Frontal cortex (tissue), 4 donors: ENCODE results near the gene ST3GAL4. TPM values are rescaled to one million over a fixed set of nuclear protein-coding genes. Genes with fewer than 3 reads are reported as not detected.

Experiments used
- DNase-seq, 2 donors: peaks; one replicate each; pipeline ENCODE4 v3.0.0; 2012; ENCODE audit warnings: low spot score in 2 of 2
- FAIRE-seq: peaks from 2 replicates; lab custom pipeline; 2012; peaks lifted over from hg19 to GRCh38; lab: Jason Lieb, UNC
- total RNA-seq: library from RNA; depleted of rRNA; stranded (reverse); fragments of >200 nt; gene quantifications from one replicate; pipeline ENCODE4 v1.2.3, GENCODE V29; 2014
- donor health status: control.
- donor health status: control.
- donor health status: control.

The ST3GAL4 gene
- total RNA-seq, 1 donor from 2014 or later, result 15.9 TPM

- no peak for FAIRE-seq
- DNase-seq, result peak; percentile 88 to 91
These were observed 61.1 kb downstream of the ST3GAL4 start for GRCh38 chr11:126416542-126417090.

- DNase-seq (no peak), FAIRE-seq (no peak)
These were observed 61.8 kb downstream of the ST3GAL4 start for GRCh38 chr11:126417091-126417862.

GRCh38 chr11:126418887-126419286 lies 63.4 kb downstream of the ST3GAL4 start:
- no peak for DNase-seq
- no peak for FAIRE-seq

- DNase-seq (no peak), FAIRE-seq (no peak)
These were observed 64.6 kb downstream of the ST3GAL4 start for GRCh38 chr11:126419801-126420697.

GRCh38 chr11:126420698-126421256 lies 65.3 kb downstream of the ST3GAL4 start:
- FAIRE-seq, result no peak

GRCh38 chr11:126421271-126421671 lies 65.8 kb downstream of the ST3GAL4 start:
- FAIRE-seq (no peak), DNase-seq (no peak)

More at GRCh38 chr11:126420698-126421256, 65.3 kb downstream of the ST3GAL4 start:
- DNase-seq, result no peak

GRCh38 chr11:126422446-126422845 lies 67.0 kb downstream of the ST3GAL4 start:
- no peak for FAIRE-seq
- no peak for DNase-seq

- no peak for DNase-seq
- no peak for FAIRE-seq
These were observed 67.7 kb downstream of the ST3GAL4 start for GRCh38 chr11:126423154-126423553.

- FAIRE-seq (no peak), DNase-seq (no peak)
These were observed 68.3 kb downstream of the ST3GAL4 start for GRCh38 chr11:126423743-126424142.

- no peak for FAIRE-seq
These were observed 69.1 kb downstream of the ST3GAL4 start for GRCh38 chr11:126424471-126425039.

GRCh38 chr11:126426106-126426505 lies 70.6 kb downstream of the ST3GAL4 start:
- no peak for DNase-seq
- FAIRE-seq, result no peak

More at GRCh38 chr11:126424471-126425039, 69.1 kb downstream of the ST3GAL4 start:
- no peak for DNase-seq

- FAIRE-seq (no peak), DNase-seq (no peak)
These were observed 71.6 kb downstream of the ST3GAL4 start for GRCh38 chr11:126426820-126427749.

- DNase-seq (no peak), FAIRE-seq (no peak)
These were observed 75.3 kb downstream of the ST3GAL4 start for GRCh38 chr11:126430581-126431335.

GRCh38 chr11:126431401-126432064 lies 76.0 kb downstream of the ST3GAL4 start:
- DNase-seq (no peak), FAIRE-seq (no peak)

- no peak for FAIRE-seq
- no peak for DNase-seq
These were observed 76.6 kb downstream of the ST3GAL4 start for GRCh38 chr11:126432065-126432461.

- FAIRE-seq (no peak), DNase-seq (no peak)
These were observed 77.0 kb downstream of the ST3GAL4 start for GRCh38 chr11:126432525-126432924.

- DNase-seq, result no peak
- no peak for FAIRE-seq
These were observed 77.9 kb downstream of the ST3GAL4 start for GRCh38 chr11:126433244-126433846.
